B cell (primary cell): ENCODE results near the gene STIM1. TPM values are rescaled to one million over a fixed set of nuclear protein-coding genes. Genes with fewer than 3 reads are reported as not detected.
A peak's percentile ranks its signal among the peaks of the same experiment; 100 is the strongest.

Experiments
- ATAC-seq: fragments of 200-7000 bp; cut with Tn5 transposase; one replicate; pipeline ENCODE4 v1.10.0; 2021; ENCODE audit warnings: low read depth, mild to moderate bottlenecking, moderate number of reproducible peaks, moderate library complexity
- CTCF ChIA-PET: fragments of 350-600 bp; sonication (Branson Sonifier 250); formaldehyde crosslinking; loops from one replicate; lab custom pipeline; 2021; ENCODE audit warnings: antibody characterized with exemption, inconsistent platforms; lab: Charles Lee
- POLR2A ChIA-PET: fragments of 350-600 bp; sonication (Branson Sonifier 250); formaldehyde crosslinking; loops from one replicate; lab custom pipeline; 2021; ENCODE audit warnings: antibody characterized with exemption; lab: Charles Lee
- DNase-seq: peaks from one replicate; pipeline ENCODE4 v3.0.0; 2013
- H2AFZ ChIP-seq: 2 replicates; pipeline ENCODE4 v1.6.1; 2012; ENCODE audit warnings: mild to moderate bottlenecking, low read depth, low read length; ENCODE audit not compliant: insufficient read depth, poor library complexity, severe bottlenecking
- H3K27ac ChIP-seq, 2 donors: 1 replicate in 1 of 2; 2 replicates in 1 of 2; pipeline ENCODE4 v1.5.1; 2012 to 2013; ENCODE audit warnings: low read length in 2 of 2, mild to moderate bottlenecking in 2 of 2, moderate library complexity in 1 of 2
- H3K27me3 ChIP-seq, 4 experiments: fragments of 200-600 bp in 1 of 4; sonication (generic) in 1 of 4; replicated peaks in 1 of 4; 1 replicate in 2 of 4; 2 replicates in 2 of 4; pipeline versions ENCODE4 v1.6.1 to v1.7.0; 2013 to 2016; ENCODE audit warnings: low read length in 3 of 4, mild to moderate bottlenecking in 2 of 4, mixed read lengths in 1 of 4, moderate library complexity in 1 of 4; ENCODE audit not compliant: insufficient read depth in 4 of 4, control insufficient read depth in 3 of 4; ENCODE audit errors: control extremely low read depth in 1 of 4
- H3K36me3 ChIP-seq, 2 experiments: replicated peaks in 1 of 2; 1 replicate in 1 of 2; 2 replicates in 1 of 2; pipeline versions ENCODE4 v1.6.1 to v1.7.1; 2013; ENCODE audit warnings: low read length in 1 of 2; ENCODE audit not compliant: insufficient read depth in 2 of 2, control insufficient read depth in 1 of 2; ENCODE audit errors: control extremely low read depth in 1 of 2, extremely low read depth in 1 of 2
- H3K4me1 ChIP-seq, 2 donors: fragments of 200-600 bp in 1 of 2; sonication (generic) in 1 of 2; 1 replicate in 1 of 2; 2 replicates in 1 of 2; pipeline versions ENCODE4 v1.5.1 to v1.6.1; 2013 to 2017; ENCODE audit warnings: low read length in 2 of 2; ENCODE audit not compliant: control insufficient read depth in 2 of 2, insufficient read depth in 2 of 2
- H3K4me2 ChIP-seq: replicated peaks from 2 replicates; pipeline ENCODE3; 2012; ENCODE audit warnings: mild to moderate bottlenecking, low read depth, low read length; ENCODE audit not compliant: poor library complexity, severe bottlenecking
- H3K4me3 ChIP-seq, 5 experiments: fragments of 200-600 bp in 1 of 5; sonication (generic) in 1 of 5; 1 replicate in 3 of 5; 2 replicates in 2 of 5; pipeline versions ENCODE4 v1.5.1 to v1.7.0; 2011 to 2016; ENCODE audit warnings: low read length in 4 of 5, mild to moderate bottlenecking in 4 of 5, low read depth in 2 of 5, control low read depth in 1 of 5, moderate library complexity in 1 of 5; ENCODE audit not compliant: insufficient read depth in 1 of 5; ENCODE audit errors: control extremely low read depth in 1 of 5, extremely low read depth in 1 of 5
- H3K79me2 ChIP-seq: fragments of 200-600 bp; sonication (generic); one replicate; pipeline ENCODE4 v1.6.0; 2016; ENCODE audit warnings: low read length; ENCODE audit not compliant: control insufficient read depth, insufficient read depth
- H3K9ac ChIP-seq: fragments of 200-600 bp; sonication (generic); 2 replicates; pipeline ENCODE4 v1.6.1; 2017; ENCODE audit warnings: mild to moderate bottlenecking, low read length, moderate library complexity
- H3K9me3 ChIP-seq, 3 donors: one replicate each; pipeline versions ENCODE4 v1.6.1 to v1.7.1; 2013; ENCODE audit warnings: low read length in 2 of 3; ENCODE audit not compliant: control insufficient read depth in 2 of 3, insufficient read depth in 1 of 3; ENCODE audit errors: control extremely low read depth in 1 of 3
- H4K20me1 ChIP-seq: 2 replicates; pipeline ENCODE4 v1.6.0; 2012; ENCODE audit warnings: mild to moderate bottlenecking, low read length; ENCODE audit not compliant: insufficient read depth, control insufficient read depth, poor library complexity, severe bottlenecking
- H3K27ac Mint-ChIP-seq: one replicate; pipeline ENCODE4 v1.8.0; 2021; ENCODE audit warnings: mixed read lengths
- H3K27me3 Mint-ChIP-seq: one replicate; pipeline ENCODE4 v1.8.0; 2021; ENCODE audit warnings: mixed read lengths
- H3K4me1 Mint-ChIP-seq: one replicate; pipeline ENCODE4 v1.8.0; 2021; ENCODE audit warnings: mixed read lengths
- H3K4me3 Mint-ChIP-seq: one replicate; pipeline ENCODE4 v1.8.0; 2021; ENCODE audit warnings: mixed read lengths
- H3K9me3 Mint-ChIP-seq: one replicate; pipeline ENCODE4 v1.8.0; 2022; ENCODE audit warnings: mixed read lengths; ENCODE audit not compliant: insufficient read depth
- EZH2 ChIP-seq: IDR thresholded peaks from 2 replicates; pipeline ENCODE4 v1.6.1; 2012; ENCODE audit warnings: borderline replicate concordance, low read depth, mild to moderate bottlenecking, moderate library complexity, low read length; ENCODE audit not compliant: insufficient read depth, poor library complexity, severe bottlenecking
- WGBS: methylation state at CpG from one replicate; pipeline ENCODE4 v1.1.5; 2013; ENCODE audit warnings: missing lambda C conversion rate; ENCODE audit not compliant: insufficient coverage; 5-methylcytosine and 5-hydroxymethylcytosine counted together
- intact Hi-C: fragments of 100-400 bp; cut with micrococcal nuclease; formaldehyde crosslinking; loops from one replicate; pipeline ENCODE4 v1.10.0; 2022
- polyA plus RNA-seq: library from polyadenylated mRNA; depleted of rRNA; stranded (reverse); fragments of >200 nt; gene quantifications from 2 replicates; pipeline ENCODE4 v1.2.3, GENCODE V29; 2012
- total RNA-seq, 2 donors: library from RNA; stranded (reverse); fragments of 120-200 nt in 1 of 2; gene quantifications; 1 replicate in 1 of 2; 2 replicates in 1 of 2; pipeline versions ENCODE4 v1.2.3 to v1.2.4, GENCODE V29; 2013 to 2022
- TF ChIP-seq, protein P1 (sequence below): fragments of 200-600 bp; IDR thresholded peaks from one replicate; pipeline ENCODE4 v1.8.0; 2022; ENCODE audit warnings: antibody characterized with exemption, mild to moderate bottlenecking

STIM1 gene
- total and polyA plus RNA-seq, 2 donors (not counting 1 experiment from before 2014, with no cell fraction given) = 59.4 to 76.7 TPM

- ATAC-seq = no peak
- H3K4me3 Mint-ChIP-seq = no peak overlapping the region
- no peaks in the 10 kb centered on the region for H3K9me3 ChIP-seq
- no peaks in the 10 kb centered on the region for H3K9me3 Mint-ChIP-seq
- ChIA-PET POLR2A (no interaction called here), CTCF (interaction anchor here (1.6 kb wide), 1 partner anchor 58 kb away, joined by 10 read pairs; no protein-coding TSS in a partner anchor)
- peaks cover 96% of the 10 kb centered on the region for H3K79me2 ChIP-seq
- H2AFZ ChIP-seq = no peak overlapping the region
- no peak for DNase-seq
- intact Hi-C loops = no loop called here
- no peak overlapping the region for H3K4me3 ChIP-seq
- TF ChIP-seq, protein P1, sequence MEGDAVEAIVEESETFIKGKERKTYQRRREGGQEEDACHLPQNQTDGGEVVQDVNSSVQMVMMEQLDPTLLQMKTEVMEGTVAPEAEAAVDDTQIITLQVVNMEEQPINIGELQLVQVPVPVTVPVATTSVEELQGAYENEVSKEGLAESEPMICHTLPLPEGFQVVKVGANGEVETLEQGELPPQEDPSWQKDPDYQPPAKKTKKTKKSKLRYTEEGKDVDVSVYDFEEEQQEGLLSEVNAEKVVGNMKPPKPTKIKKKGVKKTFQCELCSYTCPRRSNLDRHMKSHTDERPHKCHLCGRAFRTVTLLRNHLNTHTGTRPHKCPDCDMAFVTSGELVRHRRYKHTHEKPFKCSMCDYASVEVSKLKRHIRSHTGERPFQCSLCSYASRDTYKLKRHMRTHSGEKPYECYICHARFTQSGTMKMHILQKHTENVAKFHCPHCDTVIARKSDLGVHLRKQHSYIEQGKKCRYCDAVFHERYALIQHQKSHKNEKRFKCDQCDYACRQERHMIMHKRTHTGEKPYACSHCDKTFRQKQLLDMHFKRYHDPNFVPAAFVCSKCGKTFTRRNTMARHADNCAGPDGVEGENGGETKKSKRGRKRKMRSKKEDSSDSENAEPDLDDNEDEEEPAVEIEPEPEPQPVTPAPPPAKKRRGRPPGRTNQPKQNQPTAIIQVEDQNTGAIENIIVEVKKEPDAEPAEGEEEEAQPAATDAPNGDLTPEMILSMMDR = no peak
- TF ChIP-seq EZH2 = no peak
- peaks cover 22% of the 10 kb centered on the region for H4K20me1 ChIP-seq
- no peak overlapping the region for H3K27ac ChIP-seq
- H3K4me1 ChIP-seq = peaks cover 44% of the 10 kb centered on the region in 2 donors
- H3K4me1 Mint-ChIP-seq = peaks cover 67% of the 10 kb centered on the region
- H3K27ac Mint-ChIP-seq = peak overlapping the region; percentile 4
- no peak overlapping the region for H3K9ac ChIP-seq
- no peaks in the 10 kb centered on the region for H3K27me3 Mint-ChIP-seq
- no peaks in the 10 kb centered on the region for H3K36me3 ChIP-seq
- no peaks in the 10 kb centered on the region for H3K27me3 ChIP-seq
- H3K4me2 ChIP-seq = no peak overlapping the region
- 95% methylated on average over 2 of the region's 2 CpGs for WGBS
Observed at GRCh38 chr11:3907590-3907989, 52.1 kb downstream of the STIM1 start.

DNA sequence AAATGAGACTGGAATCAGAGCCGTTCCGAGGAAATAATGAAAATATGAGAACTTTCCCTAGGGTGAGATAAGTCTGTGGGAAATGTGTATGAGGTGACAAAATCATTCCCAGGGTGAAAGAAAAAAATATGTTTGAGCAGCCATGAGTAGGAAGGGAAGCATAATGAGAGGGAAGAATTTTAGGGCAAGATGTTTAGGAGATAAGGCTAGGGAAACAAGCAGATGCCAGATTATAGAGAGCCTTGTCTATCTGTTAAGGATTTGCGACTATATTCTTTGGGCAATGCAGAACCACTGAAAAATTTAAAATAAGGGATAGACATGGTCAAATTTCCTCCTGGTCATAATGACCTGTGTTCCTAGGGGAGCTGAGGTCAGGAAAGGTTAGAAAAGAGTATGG is 54.4 kb downstream of the STIM1 start:
- Histone ChIP-seq H3K36me3 (no peaks in the 10 kb centered on the region), H2AFZ (no peak overlapping the region), H3K27me3 (no peaks in the 10 kb centered on the region), H4K20me1 (peaks cover 22% of the 10 kb centered on the region), H3K27ac (peak overlapping the region in 1 of 2 donors; percentile 31), H3K4me2 (no peak overlapping the region), H3K4me1 (peaks cover 27 to 28% of the 10 kb centered on the region in 2 donors), H3K9ac (no peak overlapping the region), H3K9me3 (no peaks in the 10 kb centered on the region), H3K4me3 (no peak overlapping the region), H3K79me2 (peaks cover 90% of the 10 kb centered on the region)
- no peak for DNase-seq
- CTCF ChIA-PET = interaction anchor here (0.6 to 1.2 kb wide), 2 partner anchors 61 to 163 kb away, joined by 4 read pairs; no protein-coding TSS in a partner anchor
- H3K27me3 Mint-ChIP-seq = no peaks in the 10 kb centered on the region
- H3K4me1 Mint-ChIP-seq = peaks cover 62% of the 10 kb centered on the region
- POLR2A ChIA-PET = interaction anchor here (0.7 kb wide), 1 partner anchor 38 kb away, joined by 3 read pairs; no protein-coding TSS in a partner anchor
- intact Hi-C loops = no loop called here
- no peak for TF ChIP-seq EZH2
- TF ChIP-seq, protein P1 = no peak
- no peak overlapping the region for H3K4me3 Mint-ChIP-seq
- WGBS = 56% methylated on average over 3 of the region's 3 CpGs
- H3K27ac Mint-ChIP-seq = no peak overlapping the region
- H3K9me3 Mint-ChIP-seq = no peaks in the 10 kb centered on the region
- no peak for ATAC-seq
